GM06990 (cell line): ENCODE data around the gene CRIP3.
A peak's percentile ranks its signal among the peaks of the same experiment; 100 is the strongest.

ENCODE experiments used
- DNase-seq: peaks from one replicate; pipeline ENCODE4 v3.0.0-alpha.2; 2011; ENCODE audit not compliant: insufficient read length; ENCODE audit errors: extremely low read depth
- H3K27me3 ChIP-seq: replicated peaks from 2 replicates; pipeline ENCODE4 v1.6.0; 2011; ENCODE audit warnings: low read length; ENCODE audit not compliant: control insufficient read depth, insufficient read depth
- H3K36me3 ChIP-seq: 2 replicates; pipeline ENCODE4 v1.5.1; 2011; ENCODE audit warnings: low read length; ENCODE audit not compliant: control insufficient read depth, insufficient read depth
- H3K4me3 ChIP-seq: replicated peaks from 2 replicates; pipeline ENCODE4 v1.5.1; 2011; ENCODE audit warnings: low read depth, mild to moderate bottlenecking, control low read depth, low read length
- TF ChIP-seq, protein P1 (sequence below): IDR thresholded peaks from 2 replicates; pipeline ENCODE4 v1.5.1; 2011; ENCODE audit warnings: low read length, control low read depth, mild to moderate bottlenecking, inconsistent platforms; ENCODE audit not compliant: insufficient read depth, poor library complexity, severe bottlenecking

The CRIP3 gene

DNA sequence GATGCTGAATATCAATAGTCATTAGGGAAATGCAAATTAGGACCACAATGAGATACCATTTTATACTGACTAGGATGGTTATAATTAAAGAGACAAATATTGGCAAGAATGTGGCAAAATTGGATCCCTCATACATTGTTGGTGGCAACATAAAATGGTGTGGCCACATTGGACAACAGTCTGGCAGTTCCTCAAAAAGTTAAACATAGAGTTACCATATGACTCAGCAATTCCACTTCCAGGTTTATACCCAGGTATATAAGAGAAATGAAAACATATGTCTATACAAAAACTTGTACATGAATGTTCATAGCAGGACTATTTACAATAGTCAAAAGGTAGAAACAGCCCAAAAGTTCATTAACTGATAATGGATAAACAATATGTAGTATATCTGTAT lies 2.0 kb upstream of the CRIP3 start:
- no peak for DNase-seq
- TF ChIP-seq, protein P1, sequence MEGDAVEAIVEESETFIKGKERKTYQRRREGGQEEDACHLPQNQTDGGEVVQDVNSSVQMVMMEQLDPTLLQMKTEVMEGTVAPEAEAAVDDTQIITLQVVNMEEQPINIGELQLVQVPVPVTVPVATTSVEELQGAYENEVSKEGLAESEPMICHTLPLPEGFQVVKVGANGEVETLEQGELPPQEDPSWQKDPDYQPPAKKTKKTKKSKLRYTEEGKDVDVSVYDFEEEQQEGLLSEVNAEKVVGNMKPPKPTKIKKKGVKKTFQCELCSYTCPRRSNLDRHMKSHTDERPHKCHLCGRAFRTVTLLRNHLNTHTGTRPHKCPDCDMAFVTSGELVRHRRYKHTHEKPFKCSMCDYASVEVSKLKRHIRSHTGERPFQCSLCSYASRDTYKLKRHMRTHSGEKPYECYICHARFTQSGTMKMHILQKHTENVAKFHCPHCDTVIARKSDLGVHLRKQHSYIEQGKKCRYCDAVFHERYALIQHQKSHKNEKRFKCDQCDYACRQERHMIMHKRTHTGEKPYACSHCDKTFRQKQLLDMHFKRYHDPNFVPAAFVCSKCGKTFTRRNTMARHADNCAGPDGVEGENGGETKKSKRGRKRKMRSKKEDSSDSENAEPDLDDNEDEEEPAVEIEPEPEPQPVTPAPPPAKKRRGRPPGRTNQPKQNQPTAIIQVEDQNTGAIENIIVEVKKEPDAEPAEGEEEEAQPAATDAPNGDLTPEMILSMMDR: no peak

DNA sequence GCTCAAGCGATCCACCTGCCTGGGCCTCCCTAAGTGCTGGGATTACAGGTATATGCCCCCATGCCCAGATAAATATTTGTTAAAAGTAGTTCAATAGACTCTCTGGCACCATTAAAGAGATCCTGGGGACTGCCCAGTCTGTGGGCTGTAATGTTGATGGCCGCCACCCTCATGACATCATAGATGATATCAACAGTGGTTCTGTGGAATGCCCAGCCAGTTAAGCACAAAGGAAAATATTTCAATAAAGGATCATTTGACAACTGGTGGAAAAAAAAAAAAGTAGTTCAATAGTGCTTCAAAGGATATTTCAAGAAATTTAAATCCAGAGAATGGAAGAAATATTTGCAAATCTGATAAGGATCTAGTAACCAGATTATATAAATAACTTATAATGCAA lies 1.5 kb upstream of the CRIP3 start:
- TF ChIP-seq, protein P1: no peak
- no peak for DNase-seq
- Histone ChIP-seq H3K27me3 (no peaks in the 10 kb centered on the region), H3K4me3 (no peak overlapping the region), H3K36me3 (no peaks in the 10 kb centered on the region; the same call in none of the 2 replicates)

More for the DNA sequence above, 2.0 kb upstream of the CRIP3 start:
- no peak overlapping the region for H3K4me3 ChIP-seq
- H3K36me3 ChIP-seq: no peaks in the 10 kb centered on the region; the same call in none of the 2 replicates
- H3K27me3 ChIP-seq: no peaks in the 10 kb centered on the region

DNA sequence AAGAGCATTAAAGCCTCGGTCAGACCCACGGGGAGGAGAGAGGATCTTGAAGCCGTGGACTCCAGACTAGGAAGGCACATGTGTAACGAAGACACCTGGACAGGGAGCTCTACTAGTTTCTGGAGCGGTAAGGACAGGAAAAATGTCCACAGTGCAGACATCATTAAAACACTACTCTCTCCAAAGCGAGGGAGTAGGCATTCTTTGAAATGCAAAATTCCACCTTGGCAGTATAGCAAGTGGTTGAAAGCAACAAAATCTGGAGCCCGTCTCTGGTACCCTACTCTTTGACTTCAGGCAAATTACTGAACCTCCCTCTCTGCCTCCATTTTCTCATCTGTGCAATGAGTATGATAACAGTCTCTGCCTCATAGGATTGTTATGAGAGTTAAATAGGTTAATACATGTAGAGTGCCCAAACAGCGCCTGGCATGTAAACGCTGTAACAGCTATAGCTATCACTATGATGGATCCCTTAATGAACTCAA lies 408 bp upstream of the CRIP3 start:
- H3K36me3 ChIP-seq: no peaks in the 10 kb centered on the region; the same call in none of the 2 replicates
- peak overlapping the region; percentile 50 for H3K4me3 ChIP-seq
- DNase-seq: no peak
- TF ChIP-seq, protein P1: no peak
- no peaks in the 10 kb centered on the region for H3K27me3 ChIP-seq

DNA sequence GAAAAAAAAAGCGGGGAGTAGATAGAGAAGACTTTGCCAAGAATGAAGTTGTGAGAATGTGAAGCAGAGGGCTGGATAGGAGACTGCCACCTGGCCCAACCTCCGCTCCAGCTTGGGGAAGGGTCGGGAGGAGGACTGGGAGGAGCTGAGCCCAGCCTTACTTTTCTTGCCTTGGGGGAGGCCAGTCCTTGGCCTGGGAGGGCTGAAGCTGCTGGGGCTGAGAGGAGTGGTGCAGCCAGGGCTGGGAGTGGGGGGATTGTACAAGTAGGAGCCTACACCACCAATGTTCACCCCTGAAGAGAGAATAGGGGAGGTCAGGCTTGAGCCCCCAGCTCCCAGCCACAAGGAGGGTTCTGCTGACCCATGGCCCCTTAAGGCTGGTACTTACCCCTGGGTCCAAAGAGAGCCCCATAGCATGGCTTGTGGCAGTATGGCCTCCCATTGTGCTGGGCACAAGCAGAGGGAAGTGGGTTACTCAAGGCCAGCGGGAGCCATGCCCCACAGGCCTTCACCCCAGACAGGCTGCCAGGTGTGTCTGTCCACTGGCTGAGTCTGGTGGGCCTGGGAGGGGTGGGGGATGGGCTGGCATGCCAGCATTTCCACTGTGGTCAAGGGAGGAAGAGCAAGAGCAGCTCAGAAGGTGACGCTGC lies 1.1 kb downstream of the CRIP3 start:
- H3K27me3 ChIP-seq: no peaks in the 10 kb centered on the region
- no peak for DNase-seq
- TF ChIP-seq, protein P1: no peak
- H3K36me3 ChIP-seq: no peaks in the 10 kb centered on the region; the same call in none of the 2 replicates
- no peak overlapping the region for H3K4me3 ChIP-seq

DNA sequence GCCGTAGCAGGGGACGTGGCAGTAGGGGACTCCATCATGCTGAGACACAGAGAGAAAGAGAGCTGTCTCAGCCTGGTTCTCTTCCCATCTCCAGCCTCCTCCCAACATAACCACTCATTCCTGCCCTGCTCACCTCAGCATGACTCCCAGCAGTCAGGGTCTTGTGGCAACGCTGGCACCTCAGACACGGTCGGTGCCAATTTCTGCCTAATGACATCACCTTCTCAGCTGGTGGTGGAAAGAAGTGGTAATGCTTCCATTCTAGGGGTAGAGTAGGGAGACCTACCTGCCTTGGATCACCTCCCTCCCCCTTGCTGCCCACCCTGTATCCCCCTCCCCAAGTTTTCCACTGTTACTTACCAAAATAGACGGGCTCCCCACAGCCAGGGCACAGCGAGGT lies 2.5 kb downstream of the CRIP3 start:
- TF ChIP-seq, protein P1: no peak
- Histone ChIP-seq H3K27me3 (no peaks in the 10 kb centered on the region), H3K4me3 (no peak overlapping the region), H3K36me3 (no peaks in the 10 kb centered on the region; the same call in none of the 2 replicates)
- no peak for DNase-seq
